Fibroblast of lung (primary cell): ENCODE measurements around the gene CTPS2. TPM values are rescaled to one million over a fixed set of nuclear protein-coding genes. Genes with fewer than 3 reads are reported as not detected.
A peak's percentile ranks its signal among the peaks of the same experiment; 100 is the strongest.

ENCODE experiments used
- DNase-seq, 2 donors: peaks; one replicate each; pipeline versions ENCODE4 v3.0.0 to v3.0.0-alpha.2; 2010; ENCODE audit warnings: low read depth in 2 of 2
- H2AFZ ChIP-seq: 2 replicates; pipeline ENCODE4 v1.5.1; 2012; ENCODE audit warnings: low read length, control low read depth, inconsistent platforms
- H3K27ac ChIP-seq: 2 replicates; pipeline ENCODE4 v1.5.1; 2011; ENCODE audit warnings: low read length, control low read depth; ENCODE audit not compliant: insufficient read depth
- H3K27me3 ChIP-seq: 2 replicates; pipeline ENCODE4 v1.5.1; 2011; ENCODE audit warnings: mild to moderate bottlenecking, low read length; ENCODE audit not compliant: control insufficient read depth, insufficient read depth
- H3K36me3 ChIP-seq: 2 replicates; pipeline ENCODE4 v1.5.1; 2011; ENCODE audit warnings: low read length; ENCODE audit not compliant: control insufficient read depth, insufficient read depth
- H3K4me1 ChIP-seq: 2 replicates; pipeline ENCODE4 v1.5.1; 2011; ENCODE audit warnings: low read length; ENCODE audit not compliant: control insufficient read depth, insufficient read depth; ENCODE audit errors: extremely low read depth
- H3K4me2 ChIP-seq: 2 replicates; pipeline ENCODE4 v1.5.1; 2011; ENCODE audit warnings: low read length, control low read depth; ENCODE audit not compliant: insufficient read depth; ENCODE audit errors: extremely low read depth
- H3K4me3 ChIP-seq, 4 experiments: fragments of 200-600 bp in 1 of 4; sonication (generic) in 1 of 4; replicated peaks in 1 of 4; 2 replicates each; pipeline ENCODE4 v1.5.1; 2011 to 2016; ENCODE audit warnings: low read length in 4 of 4, low read depth in 3 of 4, mild to moderate bottlenecking in 3 of 4, control low read depth in 2 of 4, inconsistent platforms in 1 of 4, mixed read lengths in 1 of 4; ENCODE audit not compliant: insufficient read depth in 1 of 4; ENCODE audit errors: control extremely low read depth in 1 of 4
- H3K79me2 ChIP-seq: 2 replicates; pipeline ENCODE4 v1.5.1; 2012; ENCODE audit warnings: mild to moderate bottlenecking, low read length, inconsistent platforms; ENCODE audit not compliant: control insufficient read depth, insufficient read depth
- H3K9ac ChIP-seq: 2 replicates; pipeline ENCODE4 v1.5.1; 2011; ENCODE audit warnings: mild to moderate bottlenecking, low read length, control low read depth; ENCODE audit not compliant: insufficient read depth
- H3K9me3 ChIP-seq: 2 replicates; pipeline ENCODE4 v1.5.1; 2012; ENCODE audit warnings: low read depth, low read length; ENCODE audit not compliant: control insufficient read depth, insufficient read depth
- H4K20me1 ChIP-seq: 2 replicates; pipeline ENCODE4 v1.5.1; 2011; ENCODE audit warnings: low read length; ENCODE audit not compliant: control insufficient read depth, insufficient read depth; ENCODE audit errors: extremely low read depth
- CTCF ChIP-seq, 2 donors: IDR thresholded peaks in 1 of 2; conservative IDR thresholded peaks in 1 of 2; 1 replicate in 1 of 2; 2 replicates in 1 of 2; pipeline ENCODE4 v1.5.1; 2011 to 2012; ENCODE audit warnings: low read length in 2 of 2, control low read depth in 1 of 2, inconsistent platforms in 1 of 2, low read depth in 1 of 2, mild to moderate bottlenecking in 1 of 2
- EZH2 ChIP-seq: IDR thresholded peaks from 2 replicates; pipeline ENCODE4 v1.5.1; 2012; ENCODE audit warnings: low read length, control low read depth, mild to moderate bottlenecking; ENCODE audit errors: missing control alignments
- polyA plus RNA-seq, 2 donors: library from polyadenylated mRNA; depleted of rRNA in 1 of 2; stranded (reverse) in 1 of 2; unstranded in 1 of 2; fragments of >200 nt; gene quantifications; 2 replicates each; pipeline ENCODE4 v1.2.1, GENCODE V29; 2011 to 2012; ENCODE audit warnings: missing spikeins in 1 of 2
- total RNA-seq: library from RNA; depleted of rRNA; stranded (reverse); fragments of >200 nt; gene quantifications from 2 replicates; pipeline ENCODE4 v1.2.1, GENCODE V29; 2014

The CTPS2 gene
- total and polyA plus RNA-seq, 2 donors (not counting 1 experiment from before 2014, with no cell fraction given), result 5.4 to 9.9 TPM

GRCh38 chrX:16664626-16665025 is 47.8 kb downstream of the CTPS2 start:
- Histone ChIP-seq H3K27me3 (no peaks in the 10 kb centered on the region), H3K9me3 (no peaks in the 10 kb centered on the region), H3K36me3 (no peaks in the 10 kb centered on the region), H3K4me1 (peaks cover 9% of the 10 kb centered on the region), H3K27ac (no peak overlapping the region), H3K4me3 (no peak overlapping the region), H3K4me2 (no peak overlapping the region), H3K9ac (no peak overlapping the region), H4K20me1 (no peaks in the 10 kb centered on the region), H3K79me2 (no peaks in the 10 kb centered on the region), H2AFZ (no peak overlapping the region)
- no peak for TF ChIP-seq EZH2
- peak in 1 of 2 donors; percentile 3 for TF ChIP-seq CTCF (conservative IDR thresholded peaks at IDR 0.05 in 1 of 2, IDR thresholded peaks at IDR 0.05 in 1 of 2; ENCODE audit: low read depth in 1 of 2, low read length in 2 of 2)
- no peak for DNase-seq

DNA sequence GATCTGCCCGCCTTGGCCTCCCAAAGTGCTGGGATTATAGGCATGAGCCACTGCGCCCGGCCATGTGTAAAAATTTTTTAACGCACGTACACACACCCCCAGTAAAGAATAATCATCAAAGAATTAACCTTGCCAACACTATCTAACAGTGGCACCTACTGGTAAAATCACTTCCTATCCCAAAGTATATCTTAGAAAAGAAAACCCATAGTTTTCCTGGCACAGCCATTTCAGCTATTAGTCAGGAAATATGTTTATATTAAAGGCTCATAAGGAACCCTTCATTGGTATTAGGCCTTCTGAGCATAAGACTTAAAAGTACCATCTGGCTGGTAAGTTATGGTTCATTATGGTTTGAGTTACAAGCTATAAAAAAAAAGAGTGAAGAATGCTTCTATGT is 48.4 kb downstream of the CTPS2 start:
- no peak overlapping the region for H3K27ac ChIP-seq
- H4K20me1 ChIP-seq, result no peaks in the 10 kb centered on the region
- no peak overlapping the region for H3K4me2 ChIP-seq
- DNase-seq, result peak; percentile 25 to 72
- TF ChIP-seq EZH2 (no peak), CTCF (conservative IDR thresholded peaks at IDR 0.05 in 1 of 2, IDR thresholded peaks at IDR 0.05 in 1 of 2; ENCODE audit: low read depth in 1 of 2, low read length in 2 of 2) (no peak)
- peaks cover 9% of the 10 kb centered on the region for H3K4me1 ChIP-seq
- H3K4me3 ChIP-seq, result no peak overlapping the region
- no peaks in the 10 kb centered on the region for H3K36me3 ChIP-seq
- no peak overlapping the region for H2AFZ ChIP-seq
- no peaks in the 10 kb centered on the region for H3K9me3 ChIP-seq
- no peaks in the 10 kb centered on the region for H3K27me3 ChIP-seq
- no peaks in the 10 kb centered on the region for H3K79me2 ChIP-seq
- H3K9ac ChIP-seq, result no peak overlapping the region

GRCh38 chrX:16662402-16662801 is 50.1 kb downstream of the CTPS2 start:
- Histone ChIP-seq H3K9ac (no peak overlapping the region), H3K4me2 (no peak overlapping the region), H3K27ac (no peak overlapping the region), H3K4me3 (no peak overlapping the region), H4K20me1 (no peaks in the 10 kb centered on the region), H3K79me2 (no peaks in the 10 kb centered on the region), H3K27me3 (no peaks in the 10 kb centered on the region), H3K9me3 (no peaks in the 10 kb centered on the region), H3K4me1 (peaks cover 9% of the 10 kb centered on the region), H3K36me3 (no peaks in the 10 kb centered on the region), H2AFZ (no peak overlapping the region)
- DNase-seq, result no peak
- TF ChIP-seq EZH2, result no peak
- no peak for TF ChIP-seq CTCF (conservative IDR thresholded peaks at IDR 0.05 in 1 of 2, IDR thresholded peaks at IDR 0.05 in 1 of 2; ENCODE audit: low read depth in 1 of 2, low read length in 2 of 2)
